ENCODE data around the gene EEF1AKMT1. TPM values are rescaled to one million over a fixed set of nuclear protein-coding genes. Genes with fewer than 3 reads are reported as not detected.
"Not testable (repeated sequence)": the region's sequence is repeated elsewhere in the genome, so short reads cannot be mapped to it uniquely, and the experiment has no call there.

EEF1AKMT1 gene
- total and polyA plus RNA-seq, 2 donors (not counting 1 experiment from before 2014, with no cell fraction given): 2.9 to 4.9 TPM

- no peak for DNase-seq
- Histone ChIP-seq H3K4me1 (ENCODE audit: control insufficient read depth in 2 of 2, insufficient read depth in 2 of 2, low read length in 2 of 2) (no peaks in the 10 kb centered on the region), H4K20me1 (ENCODE audit: control insufficient read depth, insufficient read depth, low read length, poor library complexity, severe bottlenecking) (no peaks in the 10 kb centered on the region), H3K9ac (ENCODE audit: low read length) (no peak overlapping the region), H3K27me3 (replicated peaks in 1 of 4; ENCODE audit: control extremely low read depth in 1 of 4, control insufficient read depth in 3 of 4, insufficient read depth in 4 of 4, low read length in 3 of 4) (no peaks in the 10 kb centered on the region), H3K27ac (ENCODE audit: low read length in 2 of 2) (no peak overlapping the region), H3K9me3 (ENCODE audit: control extremely low read depth in 1 of 3, control insufficient read depth in 2 of 3, insufficient read depth in 1 of 3, low read length in 2 of 3) (peaks cover 12 to 35% (median 18%) of the 10 kb centered on the region in 3 donors), H3K4me3 (ENCODE audit: control extremely low read depth in 1 of 5, extremely low read depth in 1 of 5, insufficient read depth in 1 of 5, low read depth in 2 of 5, low read length in 4 of 5) (no peak overlapping the region), H2AFZ (ENCODE audit: insufficient read depth, low read depth, low read length, poor library complexity, severe bottlenecking) (no peak overlapping the region), H3K4me2 (replicated peaks; ENCODE audit: low read depth, low read length, poor library complexity, severe bottlenecking) (no peak overlapping the region), H3K36me3 (replicated peaks in 1 of 2; ENCODE audit: control extremely low read depth in 1 of 2, control insufficient read depth in 1 of 2, extremely low read depth in 1 of 2, insufficient read depth in 2 of 2, low read length in 1 of 2) (peaks cover 0 to 3% of the 10 kb centered on the region in 2 experiments), H3K79me2 (ENCODE audit: control insufficient read depth, insufficient read depth, low read length) (no peaks in the 10 kb centered on the region)
- CTCF ChIA-PET: interaction anchor here (0.7 kb wide), 1 partner anchor 13 kb away, joined by 3 read pairs; no protein-coding TSS in a partner anchor
- intact Hi-C loops (cut with micrococcal nuclease): no loop called here
- POLR2A ChIA-PET: no interaction called here
- peaks cover 14% of the 10 kb centered on the region for H3K9me3 Mint-ChIP-seq (ENCODE audit: insufficient read depth)
- no peaks in the 10 kb centered on the region for H3K4me1 Mint-ChIP-seq
- H3K4me3 Mint-ChIP-seq: no peak overlapping the region
- no peaks in the 10 kb centered on the region for H3K27me3 Mint-ChIP-seq
- no peak for ATAC-seq (ENCODE audit: low read depth)
- TF ChIP-seq CTCF (IDR thresholded peaks at IDR 0.05): no peak
- TF ChIP-seq EZH2 (IDR thresholded peaks at IDR 0.05; ENCODE audit: borderline replicate concordance, insufficient read depth, low read depth, low read length, poor library complexity, severe bottlenecking): no peak
- H3K27ac Mint-ChIP-seq: no peak overlapping the region
Measured at GRCh38 chr13:20754009-20754408, 19.8 kb downstream of the EEF1AKMT1 start.

GRCh38 chr13:20749377-20749776, 24.4 kb downstream of the EEF1AKMT1 start:
- no peaks in the 10 kb centered on the region for H3K4me1 ChIP-seq (ENCODE audit: control insufficient read depth in 2 of 2, insufficient read depth in 2 of 2, low read length in 2 of 2)
- no peaks in the 10 kb centered on the region for H3K27me3 ChIP-seq (replicated peaks in 1 of 4; ENCODE audit: control extremely low read depth in 1 of 4, control insufficient read depth in 3 of 4, insufficient read depth in 4 of 4, low read length in 3 of 4)
- Mint-ChIP-seq H3K27ac (no peak overlapping the region), H3K9me3 (ENCODE audit: insufficient read depth) (peaks cover 18% of the 10 kb centered on the region), H3K4me1 (no peaks in the 10 kb centered on the region), H3K27me3 (no peaks in the 10 kb centered on the region), H3K4me3 (no peak overlapping the region)
- TF ChIP-seq CTCF (IDR thresholded peaks at IDR 0.05) (no peak), EZH2 (IDR thresholded peaks at IDR 0.05; ENCODE audit: borderline replicate concordance, insufficient read depth, low read depth, low read length, poor library complexity, severe bottlenecking) (no peak)
- H3K9me3 ChIP-seq (ENCODE audit: control extremely low read depth in 1 of 3, control insufficient read depth in 2 of 3, insufficient read depth in 1 of 3, low read length in 2 of 3): peaks cover 11 to 25% (median 17%) of the 10 kb centered on the region in 3 donors
- intact Hi-C loops (cut with micrococcal nuclease): no loop called here
- no peak for ATAC-seq (ENCODE audit: low read depth)
- CTCF ChIA-PET: no interaction called here
- POLR2A ChIA-PET: no interaction called here
- no peak overlapping the region for H2AFZ ChIP-seq (ENCODE audit: insufficient read depth, low read depth, low read length, poor library complexity, severe bottlenecking)
- DNase-seq: no peak
- no peak overlapping the region for H3K9ac ChIP-seq (ENCODE audit: low read length)
- no peaks in the 10 kb centered on the region for H4K20me1 ChIP-seq (ENCODE audit: control insufficient read depth, insufficient read depth, low read length, poor library complexity, severe bottlenecking)
- H3K27ac ChIP-seq (ENCODE audit: low read length in 2 of 2): no peak overlapping the region
- 100% methylated on average over 1 of the region's 1 CpG for WGBS (ENCODE audit: insufficient coverage)
- no peaks in the 10 kb centered on the region for H3K79me2 ChIP-seq (ENCODE audit: control insufficient read depth, insufficient read depth, low read length)
- H3K4me3 ChIP-seq (ENCODE audit: control extremely low read depth in 1 of 5, extremely low read depth in 1 of 5, insufficient read depth in 1 of 5, low read depth in 2 of 5, low read length in 4 of 5): no peak overlapping the region
- H3K4me2 ChIP-seq (replicated peaks; ENCODE audit: low read depth, low read length, poor library complexity, severe bottlenecking): no peak overlapping the region
- no peaks in the 10 kb centered on the region for H3K36me3 ChIP-seq (replicated peaks in 1 of 2; ENCODE audit: control extremely low read depth in 1 of 2, control insufficient read depth in 1 of 2, extremely low read depth in 1 of 2, insufficient read depth in 2 of 2, low read length in 1 of 2)

GRCh38 chr13:20743830-20744404, 29.8 kb downstream of the EEF1AKMT1 start:
- POLR2A ChIA-PET, DNase-seq: not testable (repeated sequence)
- no CpG with 5 or more reads among the region's 4 CpGs for WGBS (ENCODE audit: insufficient coverage)

More at GRCh38 chr13:20743830-20744404, 29.8 kb downstream of the EEF1AKMT1 start:
- ATAC-seq (ENCODE audit: low read depth); H3K27ac ChIP-seq (ENCODE audit: low read length in 2 of 2); H3K36me3 ChIP-seq (replicated peaks in 1 of 2; ENCODE audit: control extremely low read depth in 1 of 2, control insufficient read depth in 1 of 2, extremely low read depth in 1 of 2, insufficient read depth in 2 of 2, low read length in 1 of 2); intact Hi-C loops (cut with micrococcal nuclease); H3K4me2 ChIP-seq (replicated peaks; ENCODE audit: low read depth, low read length, poor library complexity, severe bottlenecking); H3K4me1 Mint-ChIP-seq; H4K20me1 ChIP-seq (ENCODE audit: control insufficient read depth, insufficient read depth, low read length, poor library complexity, severe bottlenecking); H3K27me3 Mint-ChIP-seq; H3K27me3 ChIP-seq (replicated peaks in 1 of 4; ENCODE audit: control extremely low read depth in 1 of 4, control insufficient read depth in 3 of 4, insufficient read depth in 4 of 4, low read length in 3 of 4); H2AFZ ChIP-seq (ENCODE audit: insufficient read depth, low read depth, low read length, poor library complexity, severe bottlenecking); H3K9me3 Mint-ChIP-seq (ENCODE audit: insufficient read depth); H3K4me3 ChIP-seq (ENCODE audit: control extremely low read depth in 1 of 5, extremely low read depth in 1 of 5, insufficient read depth in 1 of 5, low read depth in 2 of 5, low read length in 4 of 5); H3K79me2 ChIP-seq (ENCODE audit: control insufficient read depth, insufficient read depth, low read length); H3K4me1 ChIP-seq (ENCODE audit: control insufficient read depth in 2 of 2, insufficient read depth in 2 of 2, low read length in 2 of 2); H3K9ac ChIP-seq (ENCODE audit: low read length); CTCF ChIA-PET; H3K4me3 Mint-ChIP-seq; H3K27ac Mint-ChIP-seq: not testable (repeated sequence)
- H3K9me3 ChIP-seq (ENCODE audit: control extremely low read depth in 1 of 3, control insufficient read depth in 2 of 3, insufficient read depth in 1 of 3, low read length in 2 of 3): peaks cover 0 to 20% (median 1%) of the 10 kb centered on the region in 3 donors

Data from B cell (primary cell).